H7 (cell line): ENCODE results near the gene KIF27. TPM values are rescaled to one million over a fixed set of nuclear protein-coding genes. Genes with fewer than 3 reads are reported as not detected.
"Not testable (repeated sequence)": the region's sequence is repeated elsewhere in the genome, so short reads cannot be mapped to it uniquely, and the experiment has no call there.

Experiments used
- DNase-seq: peaks from one replicate; pipeline ENCODE4 v3.0.0; 2012
- H3K27me3 ChIP-seq: 2 replicates; pipeline ENCODE4 v1.6.0; 2011; ENCODE audit warnings: mild to moderate bottlenecking, low read length; ENCODE audit not compliant: control insufficient read depth, insufficient read depth
- H3K36me3 ChIP-seq: replicated peaks from 2 replicates; pipeline ENCODE4 v1.5.1; 2011; ENCODE audit warnings: low read length; ENCODE audit not compliant: control insufficient read depth, insufficient read depth
- H3K4me3 ChIP-seq: 2 replicates; pipeline ENCODE4 v1.5.1; 2011; ENCODE audit warnings: low read depth, mild to moderate bottlenecking, control low read depth, low read length, moderate library complexity; ENCODE audit not compliant: insufficient read depth
- total RNA-seq: library from RNA; depleted of rRNA; stranded (reverse); fragments of >200 nt; shearing (Covaris generic); gene quantifications from 2 replicates; pipeline ENCODE4 v1.2.3, GENCODE V29; 2014; rRNA removed

Gene KIF27
- total RNA-seq, 1 experiment from 2014 or later, result 1.8 TPM

- H3K4me3 ChIP-seq, H3K27me3 ChIP-seq, DNase-seq, H3K36me3 ChIP-seq: not testable (repeated sequence)
Observed at GRCh38 chr9:83804454-83804853, 116.8 kb downstream of the KIF27 start.

- not testable (repeated sequence) for H3K27me3 ChIP-seq, H3K4me3 ChIP-seq, H3K36me3 ChIP-seq, DNase-seq
Observed at GRCh38 chr9:83803941-83804340, 117.3 kb downstream of the KIF27 start.

GRCh38 chr9:83800236-83801033 lies 120.8 kb downstream of the KIF27 start:
- no peak overlapping the region for H3K4me3 ChIP-seq
- no peak for DNase-seq
- no peaks in the 10 kb centered on the region for H3K36me3 ChIP-seq
- H3K27me3 ChIP-seq, result no peaks in the 10 kb centered on the region

GRCh38 chr9:83794051-83794450 lies 127.2 kb downstream of the KIF27 start:
- H3K4me3 ChIP-seq, result no peak overlapping the region
- no peaks in the 10 kb centered on the region for H3K27me3 ChIP-seq
- H3K36me3 ChIP-seq, result no peaks in the 10 kb centered on the region
- no peak for DNase-seq

- no peak overlapping the region for H3K4me3 ChIP-seq
- DNase-seq, result no peak
- no peaks in the 10 kb centered on the region for H3K36me3 ChIP-seq
- H3K27me3 ChIP-seq, result no peaks in the 10 kb centered on the region
Observed at GRCh38 chr9:83792746-83793145, 128.5 kb downstream of the KIF27 start.

Other genes starting within 250 kb of the KIF27 start
- gene UBQLN1, start 213.5 kb downstream of the KIF27 start, total RNA-seq, result 126 and 152 TPM in 2 replicates
- 2.8 and 4.8 TPM in 2 replicates for gene GKAP1, start 103.7 kb downstream of the KIF27 start, total RNA-seq
- gene HNRNPK, start 58.8 kb upstream of the KIF27 start, total RNA-seq, result 572 and 604 TPM in 2 replicates
- 10.7 and 12.3 TPM in 2 replicates for gene RMI1, start 59.4 kb upstream of the KIF27 start, total RNA-seq